Endothelial cell (in vitro differentiated cells): ENCODE results near the gene ARHGEF40. TPM values are rescaled to one million over a fixed set of nuclear protein-coding genes. Genes with fewer than 3 reads are reported as not detected.
A peak's percentile ranks its signal among the peaks of the same experiment; 100 is the strongest.

Experiments
- DNase-seq: peaks from one replicate; pipeline ENCODE4 v3.0.0; 2021; ENCODE audit warnings: low spot score
- H3K27ac Mint-ChIP-seq: one replicate; pipeline ENCODE4 v1.8.0; 2021; ENCODE audit warnings: mixed read lengths, inconsistent platforms; ENCODE audit not compliant: unreplicated experiment
- H3K27me3 Mint-ChIP-seq: one replicate; pipeline ENCODE4 v1.8.0; 2021; ENCODE audit warnings: mild to moderate bottlenecking, moderate library complexity, mixed read lengths, inconsistent platforms; ENCODE audit not compliant: unreplicated experiment
- H3K36me3 Mint-ChIP-seq: one replicate; pipeline ENCODE4 v1.8.0; 2021; ENCODE audit warnings: mild to moderate bottlenecking, low read depth, mixed read lengths, inconsistent platforms; ENCODE audit not compliant: unreplicated experiment
- H3K4me1 Mint-ChIP-seq: one replicate; pipeline ENCODE4 v1.8.0; 2021; ENCODE audit warnings: mild to moderate bottlenecking, mixed read lengths, inconsistent platforms; ENCODE audit not compliant: unreplicated experiment
- H3K4me3 Mint-ChIP-seq: one replicate; pipeline ENCODE4 v1.8.0; 2021; ENCODE audit warnings: mild to moderate bottlenecking, mixed read lengths, inconsistent platforms; ENCODE audit not compliant: unreplicated experiment
- H3K9me3 Mint-ChIP-seq: one replicate; pipeline ENCODE4 v1.8.0; 2021; ENCODE audit warnings: mixed read lengths, inconsistent platforms; ENCODE audit not compliant: unreplicated experiment
- total RNA-seq: library from RNA; stranded (reverse); fragmentation: NEBNext Ultra II Directional; extraction: Animal tissue kit (Norgen Biotek cat#: 25700); gene quantifications from one replicate; pipeline ENCODE4 v1.2.1, GENCODE V29; 2021; ENCODE audit not compliant: unreplicated experiment
- TF ChIP-seq, protein P1 (sequence below): fragments of 200-600 bp; sonication (generic); IDR thresholded peaks from one replicate; pipeline ENCODE4 v1.5.0; 2021; ENCODE audit warnings: antibody characterized with exemption; ENCODE audit not compliant: unreplicated experiment

Gene ARHGEF40
- total RNA-seq, 1 donor from 2014 or later = 12.5 TPM

DNA sequence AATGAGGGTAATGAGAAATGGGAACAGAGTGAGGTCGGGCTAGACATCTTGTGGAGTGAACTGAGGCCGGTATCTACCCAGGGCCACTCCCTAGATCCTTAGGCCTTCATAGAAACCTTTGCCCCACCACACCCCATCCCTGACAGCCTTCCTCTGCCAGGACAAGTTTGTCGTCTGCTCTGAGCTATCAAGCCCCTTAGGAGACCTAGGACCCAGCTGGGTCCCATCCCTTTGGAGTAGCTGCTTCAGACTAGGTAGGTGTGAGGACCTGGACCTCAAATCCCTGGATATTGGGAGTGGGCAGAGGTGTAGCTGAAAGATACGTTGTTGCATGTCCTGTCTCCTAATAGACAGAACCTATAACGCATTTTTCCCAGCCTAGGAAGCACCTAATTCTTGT is 30.8 kb downstream of the ARHGEF40 start, which contains the start of gene TMEM253:
Gene TMEM253, plus strand, starts transcription at position 136 of the 400 bp plus-strand sequence. CDS start 278 bp downstream, outside the sequence.
- Mint-ChIP-seq H3K9me3 (no peaks in the 10 kb centered on the region), H3K36me3 (peaks cover 4% of the 10 kb centered on the region), H3K4me1 (peaks cover 37% of the 10 kb centered on the region), H3K4me3 (peak within 1 kb of the TSS; percentile 65), H3K27ac (peak within 1 kb of the TSS; percentile 31), H3K27me3 (peaks cover 8% of the 10 kb centered on the region)
- TF ChIP-seq, protein P1, sequence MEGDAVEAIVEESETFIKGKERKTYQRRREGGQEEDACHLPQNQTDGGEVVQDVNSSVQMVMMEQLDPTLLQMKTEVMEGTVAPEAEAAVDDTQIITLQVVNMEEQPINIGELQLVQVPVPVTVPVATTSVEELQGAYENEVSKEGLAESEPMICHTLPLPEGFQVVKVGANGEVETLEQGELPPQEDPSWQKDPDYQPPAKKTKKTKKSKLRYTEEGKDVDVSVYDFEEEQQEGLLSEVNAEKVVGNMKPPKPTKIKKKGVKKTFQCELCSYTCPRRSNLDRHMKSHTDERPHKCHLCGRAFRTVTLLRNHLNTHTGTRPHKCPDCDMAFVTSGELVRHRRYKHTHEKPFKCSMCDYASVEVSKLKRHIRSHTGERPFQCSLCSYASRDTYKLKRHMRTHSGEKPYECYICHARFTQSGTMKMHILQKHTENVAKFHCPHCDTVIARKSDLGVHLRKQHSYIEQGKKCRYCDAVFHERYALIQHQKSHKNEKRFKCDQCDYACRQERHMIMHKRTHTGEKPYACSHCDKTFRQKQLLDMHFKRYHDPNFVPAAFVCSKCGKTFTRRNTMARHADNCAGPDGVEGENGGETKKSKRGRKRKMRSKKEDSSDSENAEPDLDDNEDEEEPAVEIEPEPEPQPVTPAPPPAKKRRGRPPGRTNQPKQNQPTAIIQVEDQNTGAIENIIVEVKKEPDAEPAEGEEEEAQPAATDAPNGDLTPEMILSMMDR = no peak
- DNase-seq = no peak

DNA sequence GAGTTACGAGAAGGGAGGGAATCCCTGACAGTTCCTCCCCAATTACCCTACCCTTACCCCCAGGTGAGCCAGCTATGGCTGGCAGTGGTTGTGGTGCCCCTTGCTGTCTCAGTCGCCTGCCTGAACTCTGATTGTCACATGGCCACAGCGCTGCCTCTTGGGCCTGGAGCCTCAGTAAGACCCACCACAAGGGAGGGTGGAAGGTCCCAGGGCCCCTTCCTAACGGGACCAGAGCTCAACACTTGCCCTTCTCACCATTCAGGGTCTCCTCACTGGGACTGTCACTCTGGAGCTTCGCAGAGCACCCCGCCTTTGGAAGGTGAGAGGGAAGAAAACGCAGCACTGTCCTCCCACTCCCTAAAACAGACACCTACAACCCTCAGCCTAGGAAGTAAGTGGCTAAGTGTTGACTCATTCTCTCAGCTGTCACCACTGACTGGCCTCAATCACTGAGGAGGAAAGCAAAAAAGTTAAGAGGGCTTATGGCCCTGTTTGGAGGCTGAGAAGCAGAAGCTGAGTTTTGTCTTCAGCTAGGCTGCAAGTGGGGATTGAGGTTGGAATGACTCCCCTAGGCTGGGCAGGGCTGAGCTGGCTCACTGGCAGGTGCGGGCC is 31.8 kb downstream of the ARHGEF40 start:
- Mint-ChIP-seq H3K27ac (peak overlapping the region; percentile 37), H3K4me3 (peak overlapping the region; percentile 26)

DNA sequence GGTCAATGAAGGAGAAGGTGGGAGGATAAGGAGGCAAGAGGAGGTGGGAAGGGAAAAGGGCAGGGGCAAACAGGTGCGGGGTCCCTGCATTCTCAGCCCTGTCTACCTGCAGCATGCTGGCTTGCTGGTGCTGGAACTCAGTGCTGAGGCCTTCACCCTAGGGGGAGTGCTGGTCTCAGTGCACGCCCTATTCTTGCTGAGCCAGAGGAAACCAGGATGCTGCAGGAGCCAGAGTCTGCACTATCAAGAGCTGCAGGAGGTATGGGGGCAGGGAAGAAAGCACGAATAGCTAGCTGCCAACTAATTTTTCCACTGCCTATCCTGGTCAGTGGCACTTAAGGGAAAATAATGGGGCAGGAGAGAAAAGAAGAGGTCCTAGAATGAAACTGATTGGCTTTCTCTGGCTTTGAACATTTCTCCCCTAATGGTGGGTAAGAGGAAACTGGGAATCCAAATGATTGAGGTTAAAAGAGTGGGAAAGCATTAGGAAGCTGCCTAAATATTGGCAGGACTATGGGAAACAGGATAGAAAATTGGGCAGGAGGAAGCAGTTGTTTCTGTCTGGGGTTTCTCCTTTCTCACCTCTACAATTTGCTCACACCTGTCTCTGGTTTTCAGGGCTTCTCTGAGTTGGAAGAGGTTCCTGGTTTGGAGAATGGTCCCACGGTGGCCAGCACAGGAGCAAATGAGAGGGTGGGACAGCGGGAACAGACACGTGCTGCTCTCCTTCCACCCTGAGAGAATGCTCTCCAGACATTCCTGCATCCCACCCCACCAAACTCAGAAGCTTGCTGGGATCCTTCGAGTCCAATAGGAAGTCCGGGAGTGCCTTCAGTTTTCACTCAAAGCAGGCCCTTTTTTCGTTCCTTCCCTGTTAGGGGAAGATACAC is 32.7 kb downstream of the ARHGEF40 start:
- peak overlapping the region; percentile 91 for H3K4me3 Mint-ChIP-seq
- H3K27ac Mint-ChIP-seq = peak overlapping the region; percentile 84
- H3K9me3 Mint-ChIP-seq = no peaks in the 10 kb centered on the region
- peaks cover 44% of the 10 kb centered on the region for H3K4me1 Mint-ChIP-seq
- DNase-seq = no peak
- peaks cover 5% of the 10 kb centered on the region for H3K27me3 Mint-ChIP-seq
- TF ChIP-seq, protein P1 = no peak
- peaks cover 4% of the 10 kb centered on the region for H3K36me3 Mint-ChIP-seq

More for the DNA sequence above, 31.8 kb downstream of the ARHGEF40 start:
- Mint-ChIP-seq H3K36me3 (peaks cover 4% of the 10 kb centered on the region), H3K9me3 (no peaks in the 10 kb centered on the region), H3K27me3 (peaks cover 8% of the 10 kb centered on the region), H3K4me1 (peaks cover 44% of the 10 kb centered on the region)
- TF ChIP-seq, protein P1 = no peak
- no peak for DNase-seq

DNA sequence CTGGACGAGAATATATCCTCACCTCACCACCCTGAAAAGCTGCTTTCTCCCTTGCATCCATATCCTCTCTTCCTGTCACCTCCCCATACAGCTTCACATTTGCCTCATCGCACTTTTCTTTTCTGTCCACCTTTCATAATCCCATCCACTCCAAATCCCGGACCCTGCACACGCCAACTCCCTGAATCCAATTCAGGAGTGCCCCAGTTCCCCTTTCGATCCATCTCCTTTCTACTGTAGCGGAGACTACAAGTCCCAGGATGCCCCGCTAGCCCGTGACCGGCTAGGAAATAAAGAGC is 33.3 kb downstream of the ARHGEF40 start:
- H3K27ac Mint-ChIP-seq = peak overlapping the region; percentile 84

More for the DNA sequence above, 33.3 kb downstream of the ARHGEF40 start:
- no peaks in the 10 kb centered on the region for H3K9me3 Mint-ChIP-seq
- no peak for DNase-seq
- H3K4me3 Mint-ChIP-seq = peak overlapping the region; percentile 91
- H3K27me3 Mint-ChIP-seq = peaks cover 5% of the 10 kb centered on the region
- TF ChIP-seq, protein P1 = peak; percentile 73
- H3K4me1 Mint-ChIP-seq = peaks cover 44% of the 10 kb centered on the region
- peaks cover 4% of the 10 kb centered on the region for H3K36me3 Mint-ChIP-seq
